Measurements from ENCODE around the gene ATXN7L1. TPM values are rescaled to one million over a fixed set of nuclear protein-coding genes. Genes with fewer than 3 reads are reported as not detected.
A peak's percentile ranks its signal among the peaks of the same experiment; 100 is the strongest.

Gene ATXN7L1
- total RNA-seq, 1 experiment from 2014 or later, result 24.3 TPM

- no peak overlapping the region for H3K4me3 Mint-ChIP-seq
- H3K9me3 Mint-ChIP-seq, result no peaks in the 10 kb centered on the region
- peak; percentile 45 for DNase-seq
These were observed 275.5 kb downstream of the ATXN7L1 start for GRCh38 chr7:105600720-105601550.

More at GRCh38 chr7:105600720-105601550, 275.5 kb downstream of the ATXN7L1 start:
- Histone ChIP-seq H3K27ac (ENCODE audit: insufficient read length, low read depth, low read length) (no peak overlapping the region), H3K27me3 (ENCODE audit: insufficient read depth, low read length) (no peaks in the 10 kb centered on the region), H4K91ac (ENCODE audit: insufficient read length, low read depth, low read length) (peak overlapping the region; percentile 66), H2AK5ac (ENCODE audit: insufficient read length, low read length) (no peak overlapping the region), H2BK20ac (ENCODE audit: low read depth, low read length, poor library complexity, severe bottlenecking) (no peak overlapping the region), H2BK15ac (ENCODE audit: low read depth, low read length) (no peak overlapping the region), H3K79me1 (ENCODE audit: insufficient read depth, low read depth, low read length, poor library complexity, severe bottlenecking) (no peaks in the 10 kb centered on the region), H3K56ac (ENCODE audit: insufficient read length, low read depth, low read length) (no peak overlapping the region), H3K79me2 (ENCODE audit: insufficient read depth, low read length) (no peaks in the 10 kb centered on the region), H3T11ph (ENCODE audit: low read length) (no peak overlapping the region), H3K9me3 (ENCODE audit: control insufficient read depth, low read depth, low read length) (no peaks in the 10 kb centered on the region), H3K4me2 (ENCODE audit: insufficient read depth, insufficient read length, low read length) (no peak overlapping the region), H3K4ac (ENCODE audit: low read depth, low read length) (no peak overlapping the region), H4K5ac (ENCODE audit: insufficient read length, low read depth, low read length) (no peak overlapping the region), H2BK12ac (ENCODE audit: insufficient read length, low read depth, low read length) (no peak overlapping the region), H4K8ac (replicated peaks; ENCODE audit: insufficient read length, low read depth, low read length) (no peak overlapping the region), H4K20me1 (ENCODE audit: control insufficient read depth, insufficient read depth, insufficient read length) (no peaks in the 10 kb centered on the region), H2BK5ac (ENCODE audit: insufficient read length, low read length) (no peak overlapping the region), H3K4me1 (ENCODE audit: insufficient read depth, low read length) (peaks cover 11% of the 10 kb centered on the region; the same call in 1 of the 2 replicates), H2BK120ac (ENCODE audit: low read depth, low read length, poor library complexity, severe bottlenecking) (no peak overlapping the region), H3K18ac (ENCODE audit: insufficient read length, low read depth, low read length) (no peak overlapping the region), H3K14ac (ENCODE audit: insufficient read depth, low read length) (0 out of 2 replicates have a peak overlapping the region, but pooled peaks have one; percentile 55), H3K23me2 (ENCODE audit: insufficient read length, low read depth, low read length, poor library complexity, severe bottlenecking) (no peaks in the 10 kb centered on the region), H3K23ac (ENCODE audit: insufficient read length, low read depth, low read length) (no peak overlapping the region), H3K9ac (ENCODE audit: extremely low read depth, insufficient read length, low read length) (no peak overlapping the region), H2AFZ (ENCODE audit: low read length) (no peak overlapping the region)
- Mint-ChIP-seq H3K27me3 (ENCODE audit: low read depth) (no peaks in the 10 kb centered on the region), H3K36me3 (ENCODE audit: insufficient read depth in 1 of 3, low read depth in 3 of 3) (no peaks in the 10 kb centered on the region; a peak in 2 of 7 replicates), H3K27ac (peak overlapping the region; percentile 3 to 21 (median 8); a peak in 1 of 7 replicates), H3K4me1 (peaks cover 25 to 26% of the 10 kb centered on the region in 2 experiments)
- no peak for TF ChIP-seq CTCF (conservative IDR thresholded peaks at IDR 0.05)
- WGBS (ENCODE audit: extremely low coverage, insufficient read length, low lambda C conversion rate), result no CpG with 5 or more reads among the region's 14 CpGs
